Transverse colon (tissue), 4 donors: ENCODE measurements around the gene CENPF.

Experiments
- POLR2A ChIP-seq: fragments of 450-650 bp; IDR thresholded peaks from one replicate; pipeline ENCODE4 v1.6.1; 2016; ENCODE audit warnings: antibody characterized with exemption, mild to moderate bottlenecking, moderate library complexity
- POLR2AphosphoS5 ChIP-seq, 3 donors: sonication (generic); formaldehyde crosslinking; IDR thresholded peaks; one replicate each; pipeline ENCODE4 v1.6.1; 2016; ENCODE audit warnings: antibody characterized with exemption in 3 of 3
- TF ChIP-seq, protein P1 (sequence below), 5 experiments: fragments of 200-600 bp in 3 of 5; fragments of 450-650 bp in 2 of 5; sonication (generic) in 3 of 5; IDR thresholded peaks; 1 replicate in 2 of 5; 2 replicates in 3 of 5; pipeline ENCODE4 v1.5.1; 2016 to 2017; ENCODE audit warnings: antibody characterized with exemption in 5 of 5, inconsistent platforms in 3 of 5, mild to moderate bottlenecking in 2 of 5, moderate library complexity in 1 of 5

DNA sequence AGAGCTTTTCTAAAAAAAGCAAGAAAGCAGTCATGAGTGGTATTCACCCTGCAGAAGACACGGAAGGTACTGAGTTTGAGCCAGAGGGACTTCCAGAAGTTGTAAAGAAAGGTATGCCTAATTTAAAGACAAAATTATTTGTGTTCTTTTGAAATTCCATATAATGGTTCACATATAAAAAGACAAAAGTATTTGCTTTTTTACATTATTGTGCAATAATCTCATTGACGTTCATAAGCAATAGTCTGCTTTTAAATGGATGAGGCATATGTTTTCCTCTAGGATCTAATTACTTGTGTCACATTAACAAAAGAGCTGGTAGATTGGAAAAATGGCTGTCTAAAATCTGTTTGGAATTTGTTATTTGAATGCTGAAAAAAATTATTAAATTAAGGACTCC is 54.3 kb downstream of the CENPF start:
- TF ChIP-seq, protein P1, sequence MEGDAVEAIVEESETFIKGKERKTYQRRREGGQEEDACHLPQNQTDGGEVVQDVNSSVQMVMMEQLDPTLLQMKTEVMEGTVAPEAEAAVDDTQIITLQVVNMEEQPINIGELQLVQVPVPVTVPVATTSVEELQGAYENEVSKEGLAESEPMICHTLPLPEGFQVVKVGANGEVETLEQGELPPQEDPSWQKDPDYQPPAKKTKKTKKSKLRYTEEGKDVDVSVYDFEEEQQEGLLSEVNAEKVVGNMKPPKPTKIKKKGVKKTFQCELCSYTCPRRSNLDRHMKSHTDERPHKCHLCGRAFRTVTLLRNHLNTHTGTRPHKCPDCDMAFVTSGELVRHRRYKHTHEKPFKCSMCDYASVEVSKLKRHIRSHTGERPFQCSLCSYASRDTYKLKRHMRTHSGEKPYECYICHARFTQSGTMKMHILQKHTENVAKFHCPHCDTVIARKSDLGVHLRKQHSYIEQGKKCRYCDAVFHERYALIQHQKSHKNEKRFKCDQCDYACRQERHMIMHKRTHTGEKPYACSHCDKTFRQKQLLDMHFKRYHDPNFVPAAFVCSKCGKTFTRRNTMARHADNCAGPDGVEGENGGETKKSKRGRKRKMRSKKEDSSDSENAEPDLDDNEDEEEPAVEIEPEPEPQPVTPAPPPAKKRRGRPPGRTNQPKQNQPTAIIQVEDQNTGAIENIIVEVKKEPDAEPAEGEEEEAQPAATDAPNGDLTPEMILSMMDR (IDR thresholded peaks at IDR 0.05), result no peak
- TF ChIP-seq POLR2AphosphoS5 (IDR thresholded peaks at IDR 0.05), result no peak
- no peak for TF ChIP-seq POLR2A
